HG02623 (cell line): ENCODE measurements around the gene SIGLEC7.

ENCODE experiments used
- ATAC-seq: cut with Tn5 transposase; IDR thresholded peaks from one replicate; pipeline ENCODE4 v1.9.1; 2021; ENCODE audit warnings: moderate library complexity; ENCODE audit not compliant: unreplicated experiment

The SIGLEC7 gene

GRCh38 chr19:51142119-51142518 lies at the start of gene SIGLEC7:
Gene SIGLEC7 (plus strand): TSS chr19:51142301. CDS start chr19:51142370, 69 bp downstream.
- ATAC-seq = no peak

DNA sequence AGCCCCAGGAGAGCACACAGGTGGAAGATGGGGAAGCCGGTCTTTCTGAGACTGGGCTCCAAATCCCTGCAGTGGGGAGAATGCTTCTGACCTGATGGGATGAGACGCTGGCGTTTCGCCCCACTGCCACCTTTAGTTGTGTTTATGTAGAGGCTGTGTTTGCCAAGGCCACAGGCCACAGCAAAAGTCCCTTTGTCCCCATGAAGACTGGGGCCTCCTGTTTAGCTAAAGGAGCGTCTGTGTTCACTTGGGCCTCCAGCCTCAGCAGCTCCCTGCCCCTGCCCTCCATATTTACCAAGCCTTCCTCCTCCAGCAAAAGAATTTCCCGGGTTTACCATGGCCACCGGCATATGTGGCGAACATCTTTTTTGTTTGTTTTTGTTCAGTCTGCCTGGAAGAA lies 49.0 kb upstream of the SIGLEC7 start:
- no peak for ATAC-seq

- no peak for ATAC-seq
These were observed 48.4 kb upstream of the SIGLEC7 start for GRCh38 chr19:51093510-51094345.

GRCh38 chr19:51094696-51095279 lies 47.3 kb upstream of the SIGLEC7 start:
- no peak for ATAC-seq

- ATAC-seq = no peak
These were observed 45.5 kb upstream of the SIGLEC7 start for GRCh38 chr19:51096473-51097165.

GRCh38 chr19:51097166-51097738 lies 44.8 kb upstream of the SIGLEC7 start:
- no peak for ATAC-seq

- ATAC-seq = no peak
These were observed 44.3 kb upstream of the SIGLEC7 start for GRCh38 chr19:51097796-51098195.

DNA sequence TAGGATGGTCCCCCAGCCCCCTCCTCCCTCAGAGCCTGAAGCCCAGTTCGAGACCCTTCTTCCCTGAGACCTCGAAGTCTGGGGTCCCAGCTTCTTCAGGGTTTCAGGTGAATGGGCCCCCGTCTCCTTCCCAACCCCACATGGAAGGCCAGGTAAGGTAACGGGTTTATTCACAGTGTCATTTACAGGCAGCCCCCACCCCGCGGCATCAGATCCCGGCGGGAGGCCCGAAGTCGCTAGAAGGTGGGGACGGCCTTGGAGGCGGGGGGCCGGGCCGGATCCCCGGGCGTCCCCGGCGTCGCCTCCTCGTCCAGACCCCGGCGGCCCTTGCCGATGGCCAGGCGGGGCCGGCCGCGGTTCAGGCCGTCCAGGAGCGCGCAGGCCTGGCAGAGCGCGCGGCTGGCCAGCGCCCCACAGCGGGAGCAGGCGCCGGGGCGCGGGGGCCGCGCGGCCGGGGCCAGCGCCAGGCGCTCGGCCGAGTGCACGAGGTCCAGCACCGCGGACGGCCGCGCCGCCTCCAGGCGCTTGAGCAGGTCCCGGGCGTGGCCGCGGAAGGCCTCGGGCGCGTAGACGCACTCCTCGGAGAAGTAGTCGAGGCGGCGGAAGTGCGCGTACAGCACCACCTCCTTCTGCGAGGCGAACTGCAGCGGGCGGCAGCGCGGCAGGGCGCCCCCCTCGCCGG lies 43.6 kb upstream of the SIGLEC7 start:
- ATAC-seq = no peak

DNA sequence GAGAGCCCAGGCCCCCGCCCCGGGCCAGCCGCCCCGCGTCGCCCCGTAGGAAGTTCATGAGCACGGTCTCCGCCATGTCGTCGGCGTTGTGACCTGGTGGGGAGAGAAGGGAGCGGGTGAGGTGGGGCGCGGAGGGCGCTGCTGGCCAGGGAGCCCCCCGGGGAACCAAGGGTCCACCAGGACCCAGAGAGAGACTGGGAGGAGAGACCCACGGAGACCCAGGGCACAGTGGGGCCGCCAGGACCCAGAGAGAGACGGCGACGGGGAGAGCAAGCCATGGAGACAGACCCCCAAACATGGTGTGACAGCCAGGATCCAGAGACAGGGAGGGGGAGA lies 43.1 kb upstream of the SIGLEC7 start:
- ATAC-seq = no peak

DNA sequence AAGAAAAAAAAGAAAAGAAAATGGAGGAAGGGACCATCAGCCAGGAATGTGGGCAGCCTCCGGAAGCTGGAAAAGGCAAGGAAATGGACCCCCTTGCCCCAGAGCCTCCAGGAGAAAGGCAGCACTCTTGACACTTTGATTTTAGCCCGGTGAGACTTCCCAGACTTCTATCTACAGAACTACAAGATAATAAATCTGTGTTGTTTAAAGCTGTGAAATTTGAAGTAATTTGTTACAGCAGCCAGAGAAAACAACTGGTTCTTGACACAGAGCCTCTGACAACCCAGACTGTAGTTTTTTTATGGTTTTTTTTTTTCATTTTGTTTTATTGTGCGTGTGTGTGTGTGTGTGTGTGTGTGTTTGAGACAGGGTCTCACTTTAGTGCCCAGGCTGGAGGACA lies 41.5 kb upstream of the SIGLEC7 start:
- ATAC-seq = no peak

GRCh38 chr19:51101171-51101865 lies 40.8 kb upstream of the SIGLEC7 start:
- no peak for ATAC-seq

- no peak for ATAC-seq
These were observed 39.1 kb upstream of the SIGLEC7 start for GRCh38 chr19:51102991-51103390.

- no peak for ATAC-seq
These were observed 38.2 kb upstream of the SIGLEC7 start for GRCh38 chr19:51103926-51104341.

DNA sequence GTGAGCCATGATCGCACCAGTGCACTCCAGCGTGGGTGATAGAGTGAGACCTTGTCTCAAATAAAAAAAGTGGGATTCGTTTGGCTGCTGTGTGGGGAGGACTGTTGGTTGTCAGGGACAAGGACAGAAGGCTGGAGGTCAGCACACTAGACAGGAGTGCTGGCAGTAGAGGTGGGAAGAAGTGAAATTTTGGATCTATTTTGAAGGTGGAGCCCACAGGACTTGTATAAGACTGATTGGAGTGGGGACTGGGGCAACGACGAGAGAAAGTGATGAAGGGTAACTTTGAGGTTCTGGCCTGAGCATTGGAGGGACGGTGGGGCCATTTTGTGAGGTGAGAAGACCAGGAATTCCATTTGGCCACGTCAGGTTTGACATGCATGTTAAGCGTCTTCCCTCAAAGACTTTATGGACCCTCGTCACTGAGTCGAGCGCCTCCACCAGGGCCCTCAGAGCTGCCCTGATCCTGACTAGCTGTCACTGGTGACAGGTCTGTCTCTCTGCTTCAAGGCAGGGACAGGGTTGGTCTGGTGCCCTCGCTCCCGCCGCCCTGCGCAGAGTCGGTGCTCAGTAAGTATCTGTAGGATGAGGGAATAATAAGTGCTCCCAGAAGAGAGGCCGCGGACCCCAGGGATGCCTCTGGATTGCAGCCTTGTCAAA lies 34.6 kb upstream of the SIGLEC7 start:
- no peak for ATAC-seq

GRCh38 chr19:51108066-51108804 lies 33.9 kb upstream of the SIGLEC7 start, which contains the start of gene CTU1:
Gene CTU1 (minus strand): TSS chr19:51108409. CDS start chr19:51104569, 3,840 bp downstream.
- peak; percentile 89 for ATAC-seq

- ATAC-seq = peak; percentile 29
These were observed 33.3 kb upstream of the SIGLEC7 start for GRCh38 chr19:51108805-51109146.

DNA sequence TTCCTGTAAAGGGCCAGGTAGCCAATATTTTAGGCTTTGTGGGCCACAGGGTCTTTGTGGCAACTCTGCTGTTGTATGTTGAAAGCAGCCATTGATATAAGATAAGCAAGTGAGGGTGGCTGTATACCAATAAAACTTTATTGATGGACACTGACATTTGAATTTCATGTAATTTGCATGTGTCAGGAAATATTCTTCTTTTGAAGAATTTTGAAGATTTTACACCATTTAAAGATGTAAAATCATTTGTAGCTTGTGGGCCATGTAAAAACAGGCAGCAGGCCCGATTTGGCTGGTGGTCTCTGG lies 31.5 kb upstream of the SIGLEC7 start:
- no peak for ATAC-seq

DNA sequence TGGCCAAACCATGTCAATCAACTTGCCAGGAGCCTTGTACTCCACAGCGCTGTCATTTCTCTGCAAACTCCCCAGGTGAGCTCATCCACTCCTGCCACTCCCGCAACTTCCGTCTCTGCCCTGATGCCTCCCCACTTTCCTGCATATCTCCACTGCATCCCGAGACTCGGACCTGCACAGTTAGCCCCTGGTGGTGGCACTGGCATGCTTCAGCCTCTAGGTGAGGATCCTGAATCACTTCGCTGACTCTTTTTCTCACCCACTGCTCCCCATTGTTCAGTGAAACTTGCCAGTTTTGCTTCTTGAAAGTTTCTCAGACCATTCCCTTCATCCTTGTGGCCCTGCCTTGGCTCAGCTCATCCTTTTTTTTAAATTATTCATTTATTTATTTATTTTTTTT lies 30.5 kb upstream of the SIGLEC7 start:
- no peak for ATAC-seq

- ATAC-seq = no peak
These were observed 27.9 kb upstream of the SIGLEC7 start for GRCh38 chr19:51114087-51114729.
